KBM-7 (cell line): ENCODE results near the gene CASP8.

ENCODE experiments used
- DNase-seq: peaks from one replicate; pipeline ENCODE4 v3.0.0-alpha.2; 2015
- in situ Hi-C: fragments of 300-500 bp; cut with MboI; formaldehyde crosslinking; loops from 2 replicates; pipeline ENCODE4 v1.14.3; 2020; ENCODE audit warnings: low sequenced_read_pairs, low pct_unique_long_range_greater_than_20kb, mixed read lengths

CASP8 gene

GRCh38 chr2:201308914-201309313 lies 48.6 kb downstream of the CASP8 start:
- no peak for DNase-seq
- in situ Hi-C loops = no loop called here

- in situ Hi-C loops = no loop called here
- DNase-seq = no peak
These were observed 53.0 kb downstream of the CASP8 start for GRCh38 chr2:201313362-201313761.

GRCh38 chr2:201319511-201319910 lies 59.2 kb downstream of the CASP8 start:
- DNase-seq = no peak
- in situ Hi-C loops = no loop called here

GRCh38 chr2:201320257-201320656 lies 59.9 kb downstream of the CASP8 start:
- in situ Hi-C loops = no loop called here
- no peak for DNase-seq

- DNase-seq = no peak
- in situ Hi-C loops = no loop called here
These were observed 60.4 kb downstream of the CASP8 start for GRCh38 chr2:201320701-201321100.

GRCh38 chr2:201322772-201323171 lies 62.4 kb downstream of the CASP8 start:
- DNase-seq = no peak
- in situ Hi-C loops = no loop called here

- in situ Hi-C loops = no loop called here
- DNase-seq = no peak
These were observed 67.3 kb downstream of the CASP8 start for GRCh38 chr2:201327678-201328077.

GRCh38 chr2:201329409-201329808 lies 69.1 kb downstream of the CASP8 start:
- in situ Hi-C loops = no loop called here
- DNase-seq = no peak
